BJ (cell line): ENCODE results near the gene FAM228A. TPM values are rescaled to one million over a fixed set of nuclear protein-coding genes. Genes with fewer than 3 reads are reported as not detected.

ENCODE experiments used
- CTCF ChIA-PET: fragments of 350-600 bp; formaldehyde crosslinking; extraction: SDS; loops from one replicate; lab custom pipeline; 2021; ENCODE audit warnings: antibody characterized with exemption, inconsistent platforms; lab: Yijun Ruan, JAX
- POLR2A ChIA-PET: fragments of 300-600 bp; sonication (Branson Sonifier 250); formaldehyde crosslinking; extraction: SDS; loops from one replicate; lab custom pipeline; 2021; ENCODE audit warnings: antibody characterized with exemption; lab: Charles Lee
- DNase-seq: peaks from one replicate; pipeline ENCODE4 v3.0.0-alpha.2; 2011; ENCODE audit warnings: low read depth
- H3K27me3 ChIP-seq: 2 replicates; pipeline ENCODE4 v1.6.0; 2011; ENCODE audit warnings: low read length; ENCODE audit not compliant: control insufficient read depth, insufficient read depth
- H3K36me3 ChIP-seq: 2 replicates; pipeline ENCODE4 v1.5.1; 2011; ENCODE audit warnings: low read length; ENCODE audit not compliant: control insufficient read depth, insufficient read depth
- H3K4me3 ChIP-seq: 2 replicates; pipeline ENCODE4 v1.5.1; 2011; ENCODE audit warnings: low read depth, mild to moderate bottlenecking, control low read depth, low read length
- CTCF ChIP-seq: IDR thresholded peaks from 2 replicates; pipeline ENCODE4 v1.5.1; 2011; ENCODE audit warnings: low read depth, mild to moderate bottlenecking, control low read depth, inconsistent platforms, low read length, moderate library complexity; ENCODE audit not compliant: insufficient read depth
- polyA plus RNA-seq: library from polyadenylated mRNA; depleted of rRNA; stranded (reverse); fragments of >200 nt; gene quantifications from 2 replicates; pipeline ENCODE4 v1.2.3, GENCODE V29; 2011

FAM228A gene
- polyA plus RNA-seq, 1 experiment, result 0.23 TPM

GRCh38 chr2:24162494-24162893, 12.4 kb upstream of the FAM228A start:
- TF ChIP-seq CTCF, result no peak
- no peak for DNase-seq
- ChIA-PET CTCF (no interaction called here), POLR2A (no interaction called here)
- H3K27me3 ChIP-seq, result no peaks in the 10 kb centered on the region; the same call in 1 of the 2 replicates
- no peak overlapping the region for H3K4me3 ChIP-seq
- H3K36me3 ChIP-seq, result no peaks in the 10 kb centered on the region

GRCh38 chr2:24163186-24163585, 11.7 kb upstream of the FAM228A start:
- no peak for TF ChIP-seq CTCF
- ChIA-PET CTCF (interaction anchor here (1.0 kb wide), 1 partner anchor 21 kb away, joined by 3 read pairs; no protein-coding TSS in a partner anchor), POLR2A (no interaction called here)
- no peak for DNase-seq
- Histone ChIP-seq H3K27me3 (no peaks in the 10 kb centered on the region; the same call in 1 of the 2 replicates), H3K36me3 (no peaks in the 10 kb centered on the region), H3K4me3 (no peak overlapping the region)

GRCh38 chr2:24163601-24164000, 11.3 kb upstream of the FAM228A start:
- ChIA-PET CTCF (interaction anchor here (0.9 to 1.0 kb wide), 2 partner anchors 20 to 80 kb away, joined by 3 read pairs; partner anchors contain the start of gene TP53I3), POLR2A (no interaction called here)

GRCh38 chr2:24164416-24164973, 10.4 kb upstream of the FAM228A start:
- ChIA-PET POLR2A (no interaction called here), CTCF (interaction anchor here (0.9 to 1.0 kb wide), 2 partner anchors 19 to 80 kb away, joined by 3 read pairs; partner anchors contain the start of gene TP53I3)
- no peak for DNase-seq

More at GRCh38 chr2:24163601-24164000, 11.3 kb upstream of the FAM228A start:
- TF ChIP-seq CTCF, result no peak
- Histone ChIP-seq H3K27me3 (no peaks in the 10 kb centered on the region; the same call in 1 of the 2 replicates), H3K4me3 (no peak overlapping the region), H3K36me3 (no peaks in the 10 kb centered on the region)
- DNase-seq, result no peak

GRCh38 chr2:24169023-24169422, 5.8 kb upstream of the FAM228A start:
- no peak for DNase-seq
- ChIA-PET POLR2A (no interaction called here), CTCF (no interaction called here)
- TF ChIP-seq CTCF, result no peak
- no peaks in the 10 kb centered on the region; the same call in 1 of the 2 replicates for H3K27me3 ChIP-seq
- H3K4me3 ChIP-seq, result no peak overlapping the region
- no peaks in the 10 kb centered on the region for H3K36me3 ChIP-seq

More at GRCh38 chr2:24164416-24164973, 10.4 kb upstream of the FAM228A start:
- Histone ChIP-seq H3K36me3 (no peaks in the 10 kb centered on the region), H3K4me3 (no peak overlapping the region), H3K27me3 (no peaks in the 10 kb centered on the region; the same call in 1 of the 2 replicates)
- TF ChIP-seq CTCF, result peak; percentile 56
